Gastroesophageal sphincter (tissue), 3 donors: ENCODE results near the gene CALML3.

ENCODE experiments used
- CTCF ChIP-seq, 4 experiments: fragments of 200-600 bp in 2 of 4; fragments of 450-650 bp in 2 of 4; sonication (generic) in 1 of 4; IDR thresholded peaks; one replicate each; pipeline ENCODE4 v1.5.1; 2017 to 2019; ENCODE audit warnings: antibody characterized with exemption in 4 of 4, mild to moderate bottlenecking in 2 of 4, moderate library complexity in 2 of 4
- EP300 ChIP-seq: sonication (generic); formaldehyde crosslinking; IDR thresholded peaks from one replicate; pipeline ENCODE4 v1.6.1; 2017; ENCODE audit warnings: antibody characterized with exemption, mild to moderate bottlenecking
- POLR2A ChIP-seq, 2 donors: fragments of 450-650 bp; IDR thresholded peaks; one replicate each; pipeline ENCODE4 v1.6.1; 2017; ENCODE audit warnings: antibody characterized with exemption in 2 of 2, mild to moderate bottlenecking in 2 of 2, moderate library complexity in 1 of 2

DNA sequence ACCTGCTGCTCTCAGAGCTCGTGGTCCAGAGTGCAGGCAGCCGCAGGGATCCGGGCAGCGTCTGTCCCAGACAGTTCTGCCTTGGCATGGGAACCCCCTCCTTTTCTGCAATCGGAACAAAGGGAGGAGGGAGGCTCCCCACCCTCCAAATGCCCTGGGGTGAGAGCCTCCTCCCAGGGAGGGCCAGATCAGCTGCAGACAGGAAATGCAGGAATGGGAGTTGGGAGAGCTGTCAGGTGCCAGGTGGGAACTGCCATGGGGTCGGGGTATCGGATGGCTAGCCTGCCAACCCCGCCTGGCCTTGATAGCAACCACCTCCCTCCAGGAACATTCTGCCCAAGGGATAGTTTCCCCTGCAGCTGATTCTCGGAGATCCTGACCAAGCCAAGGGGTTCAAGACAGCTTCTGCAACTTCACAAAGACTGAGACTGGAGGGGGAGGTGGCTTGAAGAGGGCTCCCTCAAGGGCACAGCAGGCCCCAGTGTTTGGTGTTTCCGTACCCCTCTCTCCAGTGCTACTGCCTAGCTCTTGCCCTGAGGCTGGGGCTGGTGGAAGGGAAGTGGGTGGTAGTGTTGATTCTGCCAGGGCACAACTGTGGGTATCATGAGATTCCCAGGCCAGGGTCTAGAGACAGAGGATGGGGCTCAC lies 25.1 kb upstream of the CALML3 start, which contains the start of gene CALML5:
- TF ChIP-seq POLR2A (IDR thresholded peaks at IDR 0.05) (no peak), CTCF (IDR thresholded peaks at IDR 0.05) (no peak), EP300 (no peak)
